ENCODE results near the gene ZFPM1.
"Not testable (repeated sequence)": the region's sequence is repeated elsewhere in the genome, so short reads cannot be mapped to it uniquely, and the experiment has no call there.

ZFPM1 gene

DNA sequence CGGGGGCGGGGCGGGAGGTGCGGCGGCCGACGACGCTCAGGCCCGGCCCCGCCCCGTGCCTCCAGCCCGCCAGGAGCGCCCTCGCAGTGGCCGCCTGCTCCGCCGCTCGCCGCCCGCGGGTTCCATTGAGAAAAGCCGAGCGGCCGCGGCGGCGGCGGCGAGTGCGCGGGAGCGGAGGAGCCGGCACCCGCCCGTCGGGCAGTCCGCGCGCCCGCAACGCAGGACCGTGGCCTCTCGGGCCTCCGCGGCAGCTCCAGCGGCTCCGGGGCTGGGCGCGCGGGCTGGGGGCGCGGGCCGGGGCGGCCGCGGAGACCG, at the start of gene ZFPM1:
Gene ZFPM1, plus strand, starts transcription at position 64 of the 315 bp plus-strand sequence. CDS start 359 bp downstream, outside the sequence.
- no peak for DNase-seq

DNA sequence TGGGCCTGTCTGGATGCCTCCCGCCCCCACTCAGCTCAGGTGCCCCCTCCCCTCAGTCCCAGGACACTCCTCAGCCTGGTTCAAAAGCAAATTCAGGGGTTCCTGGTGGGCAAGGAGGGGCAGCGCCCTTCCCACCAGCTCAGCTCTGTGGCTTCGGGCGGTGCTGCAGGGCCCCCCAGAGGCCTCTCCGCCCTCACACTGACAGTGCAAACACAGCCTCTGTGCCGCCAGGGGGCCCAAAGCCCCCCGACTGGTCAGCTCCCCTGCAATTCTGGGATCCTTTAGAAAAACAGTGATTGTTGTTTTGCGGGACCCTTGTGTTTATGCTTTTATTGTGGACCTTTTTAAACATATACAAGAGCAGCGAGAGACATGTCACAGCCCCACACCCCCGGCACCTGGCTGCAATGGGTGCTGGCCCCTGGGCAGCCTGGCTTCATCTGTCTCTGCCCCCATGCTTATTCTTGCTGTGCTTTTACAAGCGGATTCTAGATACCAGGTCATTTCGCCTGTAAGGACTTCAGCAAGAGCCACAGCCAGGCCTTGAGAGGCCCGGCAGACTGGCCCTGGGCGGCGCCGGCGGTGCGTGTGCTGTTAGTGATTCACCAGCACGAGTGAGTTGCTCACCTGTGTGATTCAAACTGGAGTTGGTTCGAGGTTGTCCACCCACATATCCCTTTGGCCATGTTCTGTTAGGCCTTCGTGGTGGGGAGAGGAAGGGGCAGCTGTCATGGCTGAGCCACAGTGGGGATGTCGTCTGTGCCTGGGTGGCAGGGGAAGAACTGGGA, 49.1 kb upstream of the ZFPM1 start:
- no peak for DNase-seq

DNA sequence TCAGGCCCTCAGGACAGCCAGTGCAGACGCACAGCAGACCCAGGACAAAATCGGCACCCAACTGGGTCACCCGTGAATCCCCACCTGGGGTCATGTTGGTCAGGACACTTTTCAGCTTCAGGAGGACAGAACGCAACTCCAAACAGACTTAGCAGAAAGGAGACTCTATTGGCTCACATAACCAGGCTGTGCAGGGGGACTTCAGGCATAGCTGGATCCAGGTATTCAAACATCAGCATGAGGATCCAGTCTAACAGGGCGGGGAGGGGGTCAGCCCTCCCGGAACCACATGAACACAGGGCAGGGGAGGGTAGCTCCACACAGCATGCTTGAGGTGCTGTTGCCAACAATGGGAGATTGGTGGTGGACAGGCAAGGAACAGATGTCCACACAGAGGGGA, 48.3 kb upstream of the ZFPM1 start:
- no peak for DNase-seq

DNA sequence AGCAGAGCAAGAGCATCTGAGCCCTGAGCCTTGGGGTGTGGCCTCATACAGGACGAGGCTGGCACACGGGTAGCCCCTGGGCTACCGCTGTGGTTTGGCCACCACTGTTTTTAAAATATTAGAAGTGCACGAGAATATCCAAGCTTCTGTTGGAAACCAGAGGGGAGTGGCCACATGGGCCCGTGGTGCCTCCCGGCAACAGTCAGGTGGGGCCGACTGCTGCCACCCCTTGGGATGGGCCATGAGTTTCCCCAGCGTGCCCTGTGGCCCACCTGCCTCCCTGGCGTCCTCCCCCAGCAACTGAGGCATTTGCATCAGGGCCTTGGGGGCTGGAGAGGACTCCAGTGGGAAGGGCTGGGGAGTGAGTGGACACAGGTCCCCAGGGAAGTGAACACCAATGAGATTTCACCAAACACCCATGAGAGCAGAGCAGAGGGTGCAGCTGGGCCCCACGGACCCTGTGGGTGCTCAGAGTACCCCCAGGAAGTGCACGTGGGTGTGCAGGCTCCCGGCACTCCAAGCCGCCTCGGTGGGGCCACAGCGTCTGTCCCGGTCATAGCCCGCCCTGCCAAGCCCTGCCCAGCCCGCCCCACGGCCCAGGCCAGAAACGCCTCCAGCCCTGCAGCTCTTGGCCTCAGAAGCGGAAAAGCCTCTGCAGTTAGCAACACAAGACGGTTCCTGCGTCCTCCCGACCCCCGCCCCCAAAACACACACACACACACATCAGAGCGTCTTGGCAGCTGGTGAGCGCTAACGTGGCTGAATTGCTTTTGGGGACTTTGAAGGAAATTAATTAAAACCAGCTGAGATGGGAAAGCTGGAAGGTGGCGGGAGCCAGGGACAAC, 47.6 kb upstream of the ZFPM1 start:
- no peak for DNase-seq

DNA sequence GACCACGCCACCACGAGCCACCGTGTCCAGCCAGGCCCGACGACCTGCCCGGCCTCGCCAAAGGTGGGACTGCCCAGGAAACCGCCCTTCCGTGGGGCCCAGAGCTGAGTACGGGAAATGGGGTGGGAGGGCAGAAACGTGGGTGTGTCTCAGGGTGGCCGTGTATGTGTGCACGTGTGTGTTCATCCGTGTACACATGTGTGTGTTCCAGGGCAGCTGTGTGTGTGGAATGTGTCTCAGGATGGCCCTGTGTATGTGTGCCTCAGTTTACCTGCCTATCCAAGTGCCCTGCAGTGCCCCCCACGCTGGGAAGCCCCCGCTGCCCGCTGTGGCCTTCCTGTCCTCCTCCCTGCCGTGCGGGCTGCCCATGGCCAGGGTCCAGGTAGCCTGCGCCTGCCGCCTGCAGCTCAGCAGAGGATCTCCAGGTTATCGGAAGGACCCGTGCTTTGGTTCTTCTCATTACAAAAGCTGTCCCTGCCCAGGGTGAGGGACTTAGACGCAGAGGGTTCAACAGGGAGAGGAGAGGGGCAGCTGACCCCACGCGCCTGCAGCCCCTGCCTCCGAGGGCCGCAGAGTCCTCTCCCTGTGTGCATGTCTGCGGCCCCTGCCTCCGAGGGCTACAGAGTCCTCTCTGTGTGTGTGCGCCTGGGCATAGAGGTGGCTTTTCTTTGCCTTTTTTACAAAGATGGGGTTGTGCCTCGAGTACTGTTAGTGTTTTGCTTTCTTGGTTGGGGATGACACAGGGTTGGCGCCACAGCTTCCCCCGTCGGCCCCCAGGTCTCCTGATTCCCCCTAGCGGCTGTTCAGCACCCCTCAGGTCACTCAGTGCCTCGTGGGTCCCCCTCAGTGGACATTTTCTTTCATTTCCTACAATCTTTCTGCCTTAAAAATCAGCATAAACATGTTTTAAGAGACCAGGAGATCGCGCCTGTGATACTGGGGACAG, 46.7 kb upstream of the ZFPM1 start:
- peak; percentile 27 to 63 for DNase-seq

DNA sequence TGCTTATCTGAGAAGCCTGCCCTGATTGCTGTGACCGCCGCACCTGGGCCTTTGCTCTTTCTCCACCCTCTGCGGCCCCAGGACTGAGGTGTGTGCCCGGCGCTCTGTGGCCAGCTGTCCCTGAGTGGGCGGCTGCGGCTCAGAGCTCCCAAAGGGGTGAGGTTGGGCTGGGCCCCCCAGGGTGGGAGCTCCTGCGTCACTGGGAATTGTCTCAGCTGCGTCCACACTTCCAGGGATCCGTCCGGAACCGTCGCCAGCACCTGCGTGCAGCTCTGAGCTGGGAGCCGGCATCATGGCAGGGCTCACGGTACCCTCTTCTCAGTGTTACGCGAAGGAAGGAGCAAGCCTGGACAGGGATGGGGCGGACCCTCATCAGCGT, 46.0 kb upstream of the ZFPM1 start:
- DNase-seq = peak in 1 of 2 experiments; percentile 63

DNA sequence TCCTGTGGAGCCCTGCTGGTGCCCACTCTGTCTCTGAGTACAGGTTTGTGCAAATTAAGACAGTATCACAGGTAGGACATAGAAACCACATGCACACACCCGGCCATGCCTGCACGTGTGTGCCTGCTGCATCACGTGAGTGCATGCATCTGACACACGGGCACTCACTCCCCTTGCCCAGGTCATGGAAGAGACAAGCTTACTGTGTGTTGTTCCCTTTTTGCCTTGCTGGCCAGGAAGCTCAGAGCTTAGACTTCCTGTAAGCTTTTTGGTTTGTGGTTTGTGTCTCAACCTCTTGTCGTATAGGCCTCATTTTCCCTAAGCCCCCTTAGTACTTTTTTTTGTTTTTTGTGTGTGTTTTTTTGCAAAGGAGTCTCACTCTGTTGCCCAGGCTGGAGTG, 45.3 kb upstream of the ZFPM1 start:
- DNase-seq = no peak

DNA sequence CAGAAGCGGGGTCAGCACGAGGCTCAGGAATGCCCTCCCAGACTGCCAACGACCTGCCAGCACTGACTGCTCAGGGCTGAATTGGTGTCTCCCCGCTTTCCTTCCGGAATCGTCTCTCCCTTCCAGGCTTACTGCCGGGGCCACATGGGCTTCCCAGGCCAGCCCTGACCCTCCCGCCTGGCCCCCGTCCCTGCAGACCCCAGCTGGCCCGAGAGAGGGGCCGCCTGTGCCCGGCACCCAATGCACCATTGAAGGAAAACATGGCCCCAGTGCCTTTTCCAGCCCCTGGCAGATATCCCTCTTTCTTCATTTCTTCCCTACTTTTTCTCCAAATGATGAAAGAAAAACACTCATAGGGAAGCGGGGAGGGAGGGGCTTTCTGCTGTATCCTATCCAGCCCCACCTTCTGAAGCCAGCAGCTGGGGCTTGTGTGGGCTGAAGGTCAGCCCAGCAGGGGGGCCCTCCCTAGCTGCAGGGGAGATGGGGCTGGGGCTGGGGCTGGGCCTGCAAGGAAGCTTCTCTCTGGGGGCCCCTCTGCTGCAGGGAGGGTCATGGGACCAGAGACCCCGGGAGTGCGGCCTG, 44.4 kb upstream of the ZFPM1 start:
- DNase-seq = no peak

DNA sequence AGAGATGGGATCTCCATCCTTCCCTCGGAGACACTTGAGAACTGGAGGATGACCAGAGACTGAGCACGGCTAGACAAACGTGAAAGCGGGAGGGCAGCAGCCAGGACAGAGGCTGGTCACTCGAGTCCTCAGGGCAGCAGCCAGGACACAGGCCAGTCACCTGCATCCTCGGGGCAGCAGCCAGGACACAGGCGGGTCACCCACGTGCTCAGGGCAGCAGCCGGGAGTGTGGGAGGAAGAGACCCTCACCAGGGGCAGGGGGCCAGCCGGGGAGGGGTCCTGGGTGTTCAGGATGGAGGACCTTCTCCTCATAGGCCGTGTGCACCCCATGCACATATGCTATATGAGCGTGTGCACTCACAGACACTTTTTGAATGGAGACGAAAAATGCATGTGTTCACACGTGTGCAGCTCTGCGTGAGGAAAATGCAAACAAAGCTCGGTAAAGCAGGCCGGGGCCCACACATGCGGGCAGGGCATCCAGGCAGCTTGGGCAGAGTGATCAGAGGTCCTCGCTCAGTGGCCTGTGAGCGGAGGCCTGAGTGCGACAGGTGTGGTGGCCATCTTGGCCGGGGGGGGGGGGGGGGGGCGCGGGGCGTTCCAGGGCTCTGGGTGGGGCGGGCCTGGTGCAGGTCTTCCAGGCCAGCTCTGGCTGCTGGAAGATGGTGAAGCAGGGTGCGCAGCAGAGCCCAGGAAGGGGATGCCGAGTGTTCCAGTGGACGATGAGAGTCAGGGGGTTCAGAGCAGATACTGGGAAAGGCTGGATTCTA, 43.6 kb upstream of the ZFPM1 start:
- no peak for DNase-seq

DNA sequence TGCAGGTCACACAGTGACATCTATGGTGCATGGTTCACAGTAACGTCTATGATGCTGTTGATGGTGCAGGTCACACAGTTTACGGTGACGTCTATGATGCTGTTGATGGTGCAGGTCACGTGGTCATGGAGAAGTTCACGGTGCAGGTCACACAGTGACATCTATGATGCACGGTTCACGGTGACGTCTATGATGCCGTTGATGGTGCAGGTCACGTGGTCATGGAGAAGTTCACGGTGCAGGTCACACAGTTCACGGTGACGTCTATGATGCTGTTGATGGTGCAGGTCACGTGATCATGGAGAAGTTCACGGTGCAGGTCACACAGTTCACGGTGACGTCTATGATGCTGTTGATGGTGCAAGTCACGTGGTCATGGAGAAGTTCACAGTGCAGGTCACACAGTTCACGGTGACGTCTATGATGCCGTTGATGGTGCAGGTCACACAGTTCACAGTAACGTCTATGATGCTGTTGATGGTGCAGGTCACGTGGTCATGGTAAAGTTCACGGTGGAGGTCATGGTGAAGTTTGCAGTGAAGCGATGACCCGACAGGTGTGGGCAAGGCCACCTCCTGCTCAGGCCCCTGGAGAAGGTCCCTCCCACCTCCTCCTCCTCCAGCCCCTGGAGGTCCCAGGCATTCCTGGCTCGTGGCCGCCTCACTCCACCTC, 42.6 kb upstream of the ZFPM1 start:
- DNase-seq = not testable (repeated sequence)

DNA sequence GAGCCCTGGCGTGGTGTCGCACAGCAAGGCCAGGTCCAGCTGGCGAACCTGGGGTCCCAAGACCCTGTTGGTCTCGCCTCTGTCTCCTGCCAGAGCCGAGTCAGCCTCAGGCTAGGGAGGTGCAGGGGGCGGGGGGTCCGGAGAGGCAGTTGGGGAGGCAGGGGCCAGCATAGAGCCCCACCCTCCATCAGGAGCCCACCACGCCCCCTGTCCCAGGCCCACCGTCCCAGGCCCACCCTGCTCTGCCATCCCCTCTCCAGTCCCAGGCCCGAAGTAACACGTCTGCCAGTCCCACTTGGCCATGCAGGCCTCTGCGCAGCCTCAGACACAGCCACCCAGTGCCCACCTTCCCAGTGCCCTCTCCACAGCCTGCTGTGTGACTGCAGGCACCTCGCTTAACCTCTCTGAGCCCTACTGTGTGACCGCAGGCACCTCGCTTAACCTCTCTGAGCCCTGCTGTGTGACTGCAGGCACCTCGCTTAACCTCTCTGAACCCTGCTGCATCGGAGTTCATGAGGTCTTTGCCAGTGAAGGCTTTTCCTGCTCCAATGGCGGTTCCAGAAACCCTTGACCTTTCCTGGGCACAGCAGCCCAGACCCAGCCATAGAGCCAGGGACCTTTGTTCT, 41.0 kb upstream of the ZFPM1 start:
- DNase-seq = no peak

DNA sequence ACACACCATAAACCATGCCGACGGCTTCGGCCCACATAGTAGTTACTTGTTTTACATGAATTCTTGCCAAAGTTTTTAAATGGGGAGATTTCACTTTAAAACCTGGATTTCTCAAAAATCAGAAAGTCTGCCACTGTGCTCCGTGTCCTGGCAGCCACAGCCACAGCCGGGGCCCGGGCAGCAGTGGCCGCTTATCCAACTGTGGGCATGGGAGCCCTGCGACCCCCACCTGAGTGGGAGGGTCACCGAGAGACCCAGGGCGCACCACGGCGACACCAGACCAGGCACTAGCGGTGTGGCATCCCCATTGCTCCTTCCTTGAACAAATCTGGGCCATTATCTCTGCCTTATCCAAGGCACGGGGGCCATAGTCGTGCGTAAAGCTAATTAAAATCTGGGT, 40.3 kb upstream of the ZFPM1 start:
- no peak for DNase-seq

DNA sequence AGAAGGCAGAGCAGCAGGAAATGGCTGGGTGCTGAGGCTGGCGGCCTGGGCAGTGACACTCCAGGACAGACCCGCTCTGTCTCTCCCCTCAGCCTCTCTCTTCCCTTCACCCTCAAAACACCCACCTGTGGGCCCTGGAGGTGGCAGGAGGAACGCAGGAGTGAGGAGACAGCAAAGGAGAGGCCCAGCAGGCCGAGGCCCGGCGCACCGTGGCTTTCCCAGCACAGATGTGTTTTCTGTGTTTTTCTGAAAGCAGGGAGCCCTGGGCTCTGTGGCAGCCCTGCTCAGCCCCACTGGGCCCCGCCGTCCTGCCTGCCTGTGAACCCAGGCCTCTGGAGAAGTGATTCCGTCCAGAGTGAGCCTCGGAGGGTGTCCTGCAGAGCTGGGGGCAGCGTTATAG, 39.8 kb upstream of the ZFPM1 start:
- DNase-seq = no peak

DNA sequence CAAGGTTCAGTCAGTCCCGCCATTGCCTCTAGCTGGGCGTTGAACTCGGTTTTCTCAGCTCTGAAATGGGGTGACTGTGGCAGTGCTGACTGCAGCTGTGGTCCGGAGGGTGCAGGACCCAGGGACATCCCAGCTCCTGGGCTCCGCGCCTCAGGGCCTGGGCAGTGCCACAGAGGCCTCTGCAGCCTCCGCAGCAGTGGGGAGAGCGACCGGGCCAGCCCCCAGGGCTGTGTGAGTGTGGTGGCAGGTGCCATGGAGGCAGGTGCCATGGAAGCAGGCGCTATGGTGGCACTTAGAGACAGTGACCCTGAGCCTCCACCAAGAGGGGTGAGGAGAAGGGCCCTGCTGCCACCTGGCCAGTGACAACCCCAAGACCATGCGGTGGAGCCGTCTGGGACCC, 39.4 kb upstream of the ZFPM1 start:
- DNase-seq = no peak

DNA sequence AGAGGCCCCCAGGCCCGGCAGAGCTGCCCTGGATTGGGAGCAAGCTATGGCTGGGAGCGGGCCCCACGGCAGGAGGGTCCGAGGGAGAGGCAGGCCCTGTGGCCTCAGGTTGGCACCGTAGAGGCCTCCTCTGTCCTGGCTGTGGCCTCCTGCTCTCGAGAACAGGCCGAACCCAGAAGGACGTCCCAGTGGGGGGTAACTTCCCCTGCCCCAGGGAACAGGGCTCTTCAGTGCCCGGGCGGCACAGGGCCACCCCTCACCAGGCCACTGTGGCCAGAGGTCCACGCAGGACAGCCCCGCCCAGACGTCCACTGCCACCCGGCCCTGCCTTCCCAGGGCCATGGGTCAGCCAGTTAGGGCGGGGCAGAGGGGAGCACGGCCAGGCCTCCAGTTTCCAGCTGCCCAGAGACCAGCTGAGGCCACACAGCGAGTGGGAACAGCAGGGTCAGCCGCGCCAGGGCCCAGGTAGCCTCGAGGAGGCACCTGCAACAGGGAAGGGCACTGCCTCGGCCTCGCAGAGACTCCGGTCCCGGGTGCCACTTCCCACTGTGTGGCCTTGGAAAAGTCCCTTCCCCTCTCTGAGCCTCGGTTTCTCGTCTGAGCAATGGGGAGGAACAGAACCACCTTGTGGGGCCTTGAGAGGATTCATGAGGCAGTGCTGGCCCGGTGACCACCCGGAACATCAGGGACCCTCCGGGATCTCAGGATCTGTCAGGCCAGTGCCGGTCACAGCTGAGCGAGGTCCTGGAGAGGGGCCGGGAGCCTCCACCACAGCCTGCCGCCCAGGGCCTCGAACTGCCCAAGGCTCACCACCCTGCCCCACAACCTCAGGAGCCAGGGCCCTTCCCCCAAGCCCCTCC, 38.3 kb upstream of the ZFPM1 start:
- no peak for DNase-seq

DNA sequence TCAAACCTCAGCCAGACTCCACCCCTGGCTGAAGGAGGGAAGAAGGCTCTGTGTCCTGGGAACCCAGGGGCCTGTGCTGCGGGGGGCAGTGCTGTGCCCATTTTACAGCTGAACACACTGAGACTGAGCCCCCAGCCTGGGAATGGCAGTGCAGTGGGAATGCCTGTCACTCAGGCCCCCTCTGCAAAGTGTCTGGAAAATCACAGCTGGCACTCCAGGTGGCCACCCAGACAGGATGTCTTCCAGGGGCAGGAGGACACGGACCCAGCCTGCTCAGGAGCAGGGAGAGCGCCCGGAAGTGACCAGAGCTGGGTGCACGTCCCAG, 37.7 kb upstream of the ZFPM1 start:
- no peak for DNase-seq

DNA sequence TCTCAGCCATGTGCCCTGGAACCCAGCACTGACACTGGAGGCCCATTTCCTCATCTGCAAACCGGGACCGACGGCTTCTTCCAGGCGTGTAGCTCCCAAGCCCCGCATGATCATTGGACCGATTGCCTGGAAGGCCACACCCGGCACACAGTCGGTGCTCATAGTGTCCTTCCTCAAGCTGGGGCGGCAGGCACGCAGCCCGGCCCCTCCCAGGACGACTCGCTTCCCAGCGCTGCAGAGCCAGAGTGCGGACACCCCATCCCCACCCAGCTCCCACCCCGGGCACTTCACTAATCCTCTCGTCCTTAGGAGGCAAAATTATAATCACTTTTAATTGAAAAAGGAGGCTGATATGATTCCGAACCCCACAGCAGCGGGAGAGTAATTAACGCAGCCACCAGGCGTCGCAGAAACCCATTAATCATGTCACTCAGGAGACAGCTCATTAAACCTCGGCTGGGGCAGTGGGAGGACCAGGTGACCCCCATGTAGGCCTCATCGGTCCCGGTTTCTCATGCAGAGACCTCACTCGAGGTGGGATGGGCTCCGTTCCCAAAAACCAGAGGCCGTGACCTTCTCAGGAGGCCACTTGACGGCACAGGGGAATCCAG, 37.3 kb upstream of the ZFPM1 start:
- DNase-seq = no peak

DNA sequence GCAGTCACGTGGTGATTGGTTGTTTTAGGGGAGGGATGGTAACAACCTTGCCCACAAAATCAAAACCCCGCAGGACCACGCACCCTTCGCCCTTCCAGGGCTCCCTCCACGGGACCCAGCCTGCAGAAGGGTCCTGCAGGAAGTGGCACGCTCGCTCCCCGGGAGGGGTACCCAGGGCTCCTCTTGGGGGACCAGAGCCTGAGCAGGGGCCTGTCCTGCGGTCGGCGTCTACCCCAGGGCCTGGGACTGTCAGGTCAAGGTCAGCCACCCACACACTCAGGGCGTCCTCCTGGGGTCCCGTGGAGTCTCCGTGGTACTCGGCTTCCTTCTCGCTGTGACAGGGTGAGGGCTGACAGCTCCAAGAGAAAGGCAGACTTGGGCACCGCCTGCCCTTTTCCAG, 36.4 kb upstream of the ZFPM1 start:
- no peak for DNase-seq

DNA sequence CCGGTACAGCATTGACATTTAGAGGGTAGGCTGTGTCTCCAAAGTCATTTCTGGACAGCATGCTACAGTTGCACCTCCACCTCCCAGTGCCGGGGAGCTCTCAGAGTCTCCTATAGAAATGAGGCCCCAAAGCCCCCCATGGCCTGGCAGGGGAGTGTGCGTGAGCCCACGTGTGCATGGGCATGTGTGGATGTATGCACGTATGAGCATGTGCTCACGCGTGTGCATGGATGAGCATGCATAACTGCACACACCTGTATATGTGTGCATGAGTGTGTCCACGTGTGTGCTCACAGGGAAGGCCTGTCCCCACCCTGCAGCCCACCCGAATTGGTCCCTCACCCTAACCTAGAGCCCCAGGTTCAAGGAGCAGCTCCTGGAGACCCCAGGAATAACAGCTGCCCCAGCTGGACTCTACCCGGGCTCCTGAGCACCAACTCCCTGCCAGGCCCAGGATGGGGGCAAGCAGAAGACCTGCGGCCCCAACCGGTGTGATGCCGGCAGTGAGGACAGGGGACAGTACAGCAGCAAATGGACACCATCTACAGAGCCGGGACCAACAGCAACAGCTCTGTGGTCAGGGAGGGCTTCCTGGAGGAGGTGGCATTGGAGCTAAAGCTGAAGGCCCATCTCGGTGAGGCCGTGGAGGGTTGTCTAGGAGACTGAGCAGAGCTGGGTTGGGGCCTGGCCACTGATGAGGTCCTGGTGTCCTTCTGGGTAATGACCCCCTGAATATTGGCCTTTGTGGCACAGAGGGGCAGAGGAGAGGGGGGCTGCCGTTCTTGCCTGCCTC, 35.2 kb upstream of the ZFPM1 start:
- DNase-seq = no peak

Measured in SHP77 (cell line).